ENCODE data around the gene SPATA4.

Gene SPATA4

GRCh38 chr4:176189891-176190795 is 5.2 kb downstream of the SPATA4 start:
- DNase-seq: no peak

GRCh38 chr4:176188654-176189053 is 6.7 kb downstream of the SPATA4 start:
- DNase-seq: no peak

- no peak for DNase-seq
Observed at GRCh38 chr4:176187624-176188023, 7.8 kb downstream of the SPATA4 start.

GRCh38 chr4:176186671-176187395 is 8.6 kb downstream of the SPATA4 start:
- DNase-seq: no peak

GRCh38 chr4:176186067-176186466 is 9.3 kb downstream of the SPATA4 start:
- no peak for DNase-seq

GRCh38 chr4:176185051-176185450 is 10.3 kb downstream of the SPATA4 start:
- DNase-seq: no peak

GRCh38 chr4:176163041-176163440 is 32.3 kb downstream of the SPATA4 start:
- no peak for DNase-seq

- no peak for DNase-seq
Observed at GRCh38 chr4:176156656-176157055, 38.7 kb downstream of the SPATA4 start.

GRCh38 chr4:176153124-176153523 is 42.3 kb downstream of the SPATA4 start:
- DNase-seq: no peak

- DNase-seq: no peak
Observed at GRCh38 chr4:176150704-176151103, 44.7 kb downstream of the SPATA4 start.

- no peak for DNase-seq
Observed at GRCh38 chr4:176150356-176150682, 45.1 kb downstream of the SPATA4 start.

GRCh38 chr4:176149680-176150355 is 45.6 kb downstream of the SPATA4 start:
- no peak for DNase-seq

GRCh38 chr4:176142253-176142652 is 53.1 kb downstream of the SPATA4 start:
- DNase-seq: no peak

GRCh38 chr4:176139518-176139917 is 55.9 kb downstream of the SPATA4 start:
- DNase-seq: no peak

- DNase-seq: no peak
Observed at GRCh38 chr4:176137631-176138030, 57.8 kb downstream of the SPATA4 start.

- no peak for DNase-seq
Observed at GRCh38 chr4:176134670-176135069, 60.7 kb downstream of the SPATA4 start.

Measured in stimulated activated CD4-positive, alpha-beta T cell treated with anti-CD3 and anti-CD28 coated beads, Interleukin-1b, Interleukin-23, amount 100 ng/mL, for 48 hours (primary cell).